Activated CD8-positive, alpha-beta memory T cell treated with anti-CD3 and anti-CD28 coated beads, Interleukin-2, amount 50 U/mL, for 24 hours (primary cell): ENCODE data around the gene FBXO44.
"Not testable (repeated sequence)": the region's sequence is repeated elsewhere in the genome, so short reads cannot be mapped to it uniquely, and the experiment has no call there.

ENCODE experiments used
- DNase-seq: peaks from one replicate; pipeline ENCODE4 v3.0.0-alpha.2; 2020; ENCODE audit errors: extremely low read depth

The FBXO44 gene, protein sequence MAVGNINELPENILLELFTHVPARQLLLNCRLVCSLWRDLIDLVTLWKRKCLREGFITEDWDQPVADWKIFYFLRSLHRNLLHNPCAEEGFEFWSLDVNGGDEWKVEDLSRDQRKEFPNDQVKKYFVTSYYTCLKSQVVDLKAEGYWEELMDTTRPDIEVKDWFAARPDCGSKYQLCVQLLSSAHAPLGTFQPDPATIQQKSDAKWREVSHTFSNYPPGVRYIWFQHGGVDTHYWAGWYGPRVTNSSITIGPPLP

DNA sequence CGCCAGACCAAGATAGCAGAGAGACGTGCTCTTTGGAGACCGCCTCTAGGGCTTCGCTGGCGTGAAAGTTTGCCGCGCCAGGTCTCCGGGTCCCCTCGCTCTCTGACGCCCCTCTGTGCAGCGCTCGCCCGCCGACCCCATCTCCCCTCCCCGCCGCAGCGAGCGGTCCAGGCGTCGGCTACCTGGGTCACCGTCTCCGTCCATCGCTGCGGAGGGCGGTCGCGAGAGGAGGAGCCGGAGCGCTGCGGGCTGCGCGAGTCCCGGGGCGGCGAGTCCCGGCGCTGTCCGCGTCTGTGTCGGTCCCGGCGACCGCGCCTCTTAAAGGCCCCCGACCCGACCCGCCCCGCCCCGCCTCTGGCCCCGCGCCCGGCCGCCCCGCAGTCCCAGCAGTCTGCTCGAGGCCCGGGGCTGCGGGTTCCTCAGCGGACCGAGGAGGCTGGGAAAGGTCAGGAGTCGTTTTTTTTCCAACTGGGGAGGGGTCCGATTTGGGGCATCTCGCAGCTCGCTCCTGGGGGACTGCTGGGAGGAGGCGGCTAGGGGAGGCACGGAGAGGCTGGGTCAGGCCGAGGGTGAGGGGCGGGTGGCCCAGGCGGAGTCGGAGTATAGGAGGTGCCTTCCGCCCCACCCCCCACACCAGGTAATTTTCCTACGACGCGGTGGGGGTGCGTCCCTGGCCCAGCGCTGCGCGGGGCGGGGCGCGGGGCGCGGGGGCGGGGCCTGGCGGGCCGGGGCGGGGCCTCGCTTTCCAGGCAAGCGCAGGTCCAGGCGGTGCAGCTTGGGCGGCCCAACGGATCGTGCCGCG lies at the start of gene FBXO44, which contains the start of gene FBXO2:
Gene FBXO44 (plus strand): TSS at position 741 of the 802 bp plus-strand sequence. CDS start 959 bp downstream, outside the sequence.
Gene FBXO2 (minus strand): TSS at position 293 of the 802 bp plus-strand sequence. CDS start 89 bp downstream, at position 204.
- no peak for DNase-seq

DNA sequence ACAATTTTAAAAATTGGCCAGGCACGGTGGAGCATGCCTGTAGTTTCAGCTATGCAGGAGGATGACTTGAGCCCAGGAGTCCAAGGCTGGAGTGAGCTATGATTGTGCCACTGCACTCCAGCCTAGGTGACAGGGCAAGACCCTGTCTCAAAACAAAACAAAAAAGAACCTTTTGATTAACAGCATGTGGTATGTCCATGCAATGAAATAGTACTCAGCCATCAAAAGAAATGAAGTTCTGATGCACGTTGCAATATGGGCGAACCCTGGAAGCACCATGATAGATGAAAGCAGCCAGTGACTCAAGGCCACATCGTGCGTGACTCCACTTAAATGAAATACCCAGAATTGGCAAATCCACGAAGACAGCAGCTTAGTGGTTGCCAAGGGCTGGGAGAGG lies 47.9 kb upstream of the FBXO44 start:
- DNase-seq: no peak

DNA sequence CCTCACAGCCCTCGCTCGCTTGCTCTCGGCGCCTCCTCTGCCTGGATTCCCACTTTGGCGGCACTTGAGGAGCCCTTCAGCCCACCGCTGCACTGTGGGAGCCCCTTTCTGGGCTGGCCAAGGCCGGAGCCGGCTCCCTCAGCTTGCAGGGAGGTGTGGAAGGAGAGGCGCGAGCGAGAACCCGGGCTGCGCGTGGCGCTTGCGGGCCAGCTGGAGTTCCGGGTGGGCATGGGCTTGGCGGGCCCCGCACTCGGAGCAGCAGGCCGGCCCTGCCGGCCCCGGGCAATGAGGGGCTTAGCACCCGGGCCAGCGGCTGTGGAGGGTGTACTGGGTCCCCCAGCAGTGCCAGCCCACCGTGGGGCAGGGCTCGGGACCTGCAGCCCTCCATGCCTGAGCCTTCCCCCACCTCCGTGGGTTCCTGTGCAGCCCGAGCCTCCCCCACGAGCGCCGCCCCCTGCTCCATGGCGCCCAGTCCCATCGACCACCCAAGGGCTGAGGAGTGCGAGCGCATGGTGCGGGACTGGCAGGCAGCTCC lies 46.0 kb upstream of the FBXO44 start:
- DNase-seq: not testable (repeated sequence)

DNA sequence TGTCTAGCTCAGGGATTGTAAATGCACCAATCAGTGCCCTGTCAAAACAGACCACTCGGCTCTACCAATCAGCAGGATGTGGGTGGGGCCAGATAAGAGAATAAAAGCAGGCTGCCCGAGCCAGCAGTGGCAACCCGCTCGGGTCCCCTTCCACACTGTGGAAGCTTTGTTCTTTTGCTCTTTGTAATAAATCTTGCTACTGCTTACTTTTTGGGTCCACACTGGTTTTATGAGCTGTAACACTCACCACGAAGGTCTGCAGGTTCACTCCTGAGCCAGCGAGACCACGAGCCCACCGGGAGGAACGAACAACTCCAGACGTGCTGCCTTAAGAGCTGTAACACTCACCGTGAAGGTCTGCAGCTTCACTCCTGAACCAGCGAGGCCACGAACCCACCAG lies 45.3 kb upstream of the FBXO44 start:
- DNase-seq: not testable (repeated sequence)

DNA sequence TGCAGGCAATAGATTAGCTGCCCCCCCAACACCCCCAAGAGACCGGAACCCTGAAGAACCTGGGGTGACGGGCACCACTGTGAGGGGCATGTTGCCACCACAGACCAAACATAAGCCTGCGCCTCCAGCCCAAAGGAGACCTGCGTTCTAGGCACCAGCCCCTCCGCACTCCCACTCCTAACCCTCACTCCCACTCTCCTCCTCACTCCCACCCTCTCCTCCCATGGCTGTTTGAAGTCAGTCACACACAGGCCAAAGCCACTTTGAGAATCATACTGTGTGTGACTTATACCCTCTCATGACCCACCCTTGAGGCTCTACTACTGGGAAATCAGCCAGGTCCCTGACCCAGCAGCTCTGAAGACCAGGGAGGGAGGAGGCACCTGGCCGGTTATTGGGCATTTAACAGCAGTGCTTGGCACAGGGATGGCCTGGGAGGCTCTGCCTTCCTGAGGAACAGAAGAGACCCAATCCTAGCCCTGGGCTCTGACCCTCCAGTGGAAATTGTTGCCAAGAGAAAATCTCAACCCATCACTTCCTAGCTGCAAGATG lies 44.0 kb upstream of the FBXO44 start:
- no peak for DNase-seq

DNA sequence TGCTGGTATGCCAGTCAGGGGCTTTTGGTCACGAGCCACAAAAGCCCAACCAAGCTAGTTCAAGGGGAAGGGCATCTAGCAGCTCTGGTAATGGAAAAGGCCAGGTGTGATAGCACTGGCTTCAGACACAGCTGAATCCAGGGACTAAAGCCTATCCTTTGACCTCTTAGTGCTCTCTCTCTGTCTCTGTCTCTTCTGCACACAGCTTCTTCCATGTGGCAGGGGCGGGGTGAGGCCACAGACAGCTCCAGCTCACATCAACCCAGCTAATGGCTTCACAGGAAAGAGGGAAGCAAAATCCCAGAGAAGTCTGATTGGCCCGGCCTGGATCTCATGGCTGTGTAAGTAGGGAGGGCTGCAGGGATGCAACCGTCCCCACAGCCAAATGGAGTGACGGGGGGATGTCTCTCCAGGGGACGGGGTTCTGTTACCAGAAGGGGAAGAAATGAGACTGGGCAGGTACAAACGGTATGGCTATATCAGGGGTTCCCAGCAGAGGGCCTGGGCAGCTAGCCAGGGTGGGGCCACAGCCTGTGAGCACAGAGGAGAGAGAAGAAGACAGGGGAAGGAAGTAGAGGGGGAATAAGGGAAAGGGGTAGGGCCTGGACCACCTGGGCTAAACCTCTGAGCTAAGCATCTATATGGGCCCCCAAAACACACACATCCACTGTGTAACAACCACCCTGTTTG lies 42.9 kb upstream of the FBXO44 start:
- no peak for DNase-seq

DNA sequence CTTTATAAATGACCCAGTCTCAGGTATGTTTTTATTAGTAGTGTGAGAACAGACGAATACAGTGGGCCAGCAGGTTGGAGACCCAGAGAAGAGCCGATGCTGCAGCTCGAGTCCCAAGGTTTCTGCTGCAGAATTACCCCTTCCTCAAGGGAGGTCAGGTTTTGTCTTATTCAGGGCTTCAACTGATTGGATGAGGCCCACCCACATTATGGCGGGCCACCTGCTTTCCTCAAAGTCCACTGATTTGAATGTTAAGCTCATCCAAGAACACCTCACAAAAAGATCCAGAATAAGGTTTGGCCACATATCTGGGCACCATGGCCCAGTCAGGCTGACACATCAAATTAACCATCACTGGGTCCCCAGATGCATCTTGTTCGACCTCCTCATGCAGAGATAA lies 41.3 kb upstream of the FBXO44 start:
- no peak for DNase-seq

DNA sequence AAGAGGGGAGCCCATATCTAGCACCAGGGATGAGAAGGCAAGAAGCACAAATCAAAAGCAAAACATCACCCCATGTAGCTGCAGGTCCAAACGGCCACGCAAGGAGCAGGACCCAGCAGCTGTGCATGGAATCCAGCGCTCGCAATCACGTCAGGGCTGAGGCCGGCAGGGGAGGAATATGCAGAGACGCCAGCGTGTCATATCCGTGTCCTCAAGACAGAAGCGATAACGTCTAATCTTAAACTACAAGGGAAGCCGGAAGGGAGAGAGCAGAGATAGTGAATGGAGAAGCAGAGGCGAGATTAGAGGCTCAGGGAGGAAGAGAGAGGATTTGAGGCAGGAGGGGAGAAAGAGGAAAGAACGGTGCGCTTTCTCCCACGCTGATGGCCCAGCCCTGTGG lies 39.6 kb upstream of the FBXO44 start:
- no peak for DNase-seq

DNA sequence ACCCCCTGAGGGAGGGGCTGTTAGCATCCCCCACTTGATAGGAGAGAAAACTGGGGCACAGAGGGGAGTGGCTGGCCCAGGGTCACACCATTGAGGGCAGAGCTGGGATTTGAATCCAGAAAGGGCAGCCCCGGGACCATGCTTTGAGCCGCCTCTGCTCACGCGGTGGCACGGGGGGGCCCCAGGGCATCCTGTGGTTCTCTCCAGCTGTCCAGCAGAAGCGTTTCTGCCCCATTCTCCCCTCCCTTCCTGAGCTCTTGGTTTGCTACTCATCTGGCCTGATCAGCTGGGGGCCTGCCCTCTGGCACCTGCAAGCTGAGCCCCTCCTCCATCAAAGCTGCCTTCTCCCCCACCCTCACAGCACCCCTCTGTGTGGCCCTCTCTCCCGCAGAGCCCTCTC lies 37.9 kb upstream of the FBXO44 start:
- DNase-seq: no peak

DNA sequence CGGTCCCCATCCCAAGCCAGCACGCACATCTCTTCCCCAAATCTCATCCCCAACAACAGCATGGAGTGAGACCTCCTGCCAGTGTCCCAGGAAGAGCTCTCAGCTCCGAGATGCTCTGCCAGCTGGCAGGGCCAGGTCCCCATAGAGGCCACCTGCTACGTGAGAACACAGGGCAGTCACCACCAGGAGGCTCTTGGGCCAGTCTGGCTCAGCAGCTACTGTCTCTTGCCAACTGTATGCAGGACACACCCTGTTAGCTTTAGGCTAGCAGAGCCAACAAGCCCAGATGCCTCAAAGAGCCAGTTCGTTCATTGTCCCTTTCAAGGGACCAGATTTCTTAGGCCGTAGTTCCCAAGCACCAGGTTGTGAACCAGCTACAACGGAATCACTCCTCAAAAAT lies 37.4 kb upstream of the FBXO44 start:
- no peak for DNase-seq

DNA sequence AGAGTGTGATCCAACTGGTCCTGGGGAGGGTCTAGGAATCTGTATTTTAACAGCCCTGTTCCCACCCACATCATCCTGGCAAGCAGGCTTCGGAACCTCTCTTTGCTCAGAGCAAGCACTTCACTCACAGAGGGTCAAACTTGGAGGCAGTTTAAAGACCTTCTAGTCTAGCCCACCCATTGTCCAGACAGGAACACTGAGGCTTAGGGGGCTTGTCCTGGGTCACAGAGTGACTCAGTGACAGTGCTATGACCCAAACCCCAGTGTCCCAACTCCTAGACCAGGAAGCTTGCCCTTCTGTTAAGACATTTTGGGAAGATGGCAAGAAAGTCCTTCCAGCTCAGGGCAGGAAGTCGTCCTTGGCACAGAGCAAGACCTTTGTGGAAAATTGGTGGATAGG lies 36.9 kb upstream of the FBXO44 start:
- no peak for DNase-seq

DNA sequence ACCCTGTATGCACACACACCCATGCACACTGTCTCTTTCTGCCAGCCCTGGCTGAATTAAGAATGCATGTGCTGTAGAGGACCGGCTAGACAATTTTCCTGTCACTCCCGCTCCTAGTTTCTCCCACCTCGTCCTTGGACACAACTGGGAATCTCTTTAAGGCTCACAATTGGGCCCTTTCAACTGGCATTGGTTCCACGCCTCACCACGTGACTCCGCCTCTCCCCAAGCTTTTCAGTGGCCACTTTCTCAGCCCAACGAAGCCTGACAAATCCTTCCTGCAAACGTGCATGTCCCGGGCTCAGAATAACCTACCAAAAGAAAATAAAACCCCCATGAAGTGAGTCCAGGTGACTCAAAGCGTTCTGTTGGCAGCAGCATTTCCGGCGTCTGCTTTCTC lies 34.3 kb upstream of the FBXO44 start:
- DNase-seq: no peak

DNA sequence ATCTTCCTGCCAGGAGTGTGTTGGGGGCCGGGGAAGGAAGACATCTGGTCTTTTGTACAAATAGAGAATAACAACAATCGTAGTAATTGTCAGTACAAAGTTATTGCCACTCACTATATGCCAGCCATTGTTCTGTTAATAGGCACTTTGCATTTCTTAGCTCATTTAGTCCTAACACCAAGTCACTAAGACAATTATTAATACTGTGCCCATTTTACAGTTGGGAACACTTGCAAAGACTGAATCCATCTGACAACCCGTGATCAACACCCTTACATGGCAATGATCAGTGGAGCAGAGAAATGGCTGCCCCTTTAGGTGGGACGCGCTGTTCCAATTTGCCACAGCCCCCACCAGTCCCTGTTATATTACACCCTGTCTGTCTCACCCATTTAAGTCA lies 33.8 kb upstream of the FBXO44 start:
- DNase-seq: no peak

DNA sequence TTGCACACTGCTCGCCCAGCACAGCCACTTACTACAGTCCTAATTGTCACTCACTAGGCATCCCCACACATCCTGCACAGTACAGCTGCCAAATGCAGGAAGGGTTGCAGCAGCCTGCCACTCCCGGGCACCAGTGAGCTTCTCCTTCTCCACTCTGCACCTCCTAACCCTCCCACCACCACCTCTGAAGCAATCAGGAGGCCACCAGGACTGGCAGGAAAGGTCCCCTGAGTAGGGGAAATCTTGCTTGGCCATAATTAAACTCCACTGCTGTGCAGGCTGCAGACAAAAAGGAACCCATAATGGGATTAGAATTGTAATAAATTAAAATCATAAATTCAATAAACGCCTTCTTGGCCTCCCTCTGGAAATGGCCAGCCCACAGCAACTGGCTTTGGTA lies 32.3 kb upstream of the FBXO44 start:
- no peak for DNase-seq

DNA sequence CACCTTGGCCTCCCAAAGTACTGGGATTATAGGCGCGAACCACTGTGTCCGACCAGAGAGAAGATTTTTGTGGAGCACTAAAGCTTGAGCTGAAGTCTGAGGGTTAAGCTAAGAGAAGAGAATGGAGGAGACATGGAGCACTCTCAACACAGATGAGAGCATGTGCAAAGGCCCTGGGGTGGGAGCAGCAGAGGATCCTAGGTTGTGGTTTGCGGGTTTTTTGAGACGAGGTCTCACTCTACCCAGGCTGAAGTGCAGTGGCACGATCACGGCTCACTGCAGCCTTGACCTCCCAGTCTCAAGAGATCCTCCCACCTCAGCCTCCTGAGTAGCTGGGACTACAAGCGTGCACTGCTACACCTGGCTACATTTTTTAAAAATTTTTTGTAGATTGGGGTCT lies 31.0 kb upstream of the FBXO44 start:
- DNase-seq: no peak

DNA sequence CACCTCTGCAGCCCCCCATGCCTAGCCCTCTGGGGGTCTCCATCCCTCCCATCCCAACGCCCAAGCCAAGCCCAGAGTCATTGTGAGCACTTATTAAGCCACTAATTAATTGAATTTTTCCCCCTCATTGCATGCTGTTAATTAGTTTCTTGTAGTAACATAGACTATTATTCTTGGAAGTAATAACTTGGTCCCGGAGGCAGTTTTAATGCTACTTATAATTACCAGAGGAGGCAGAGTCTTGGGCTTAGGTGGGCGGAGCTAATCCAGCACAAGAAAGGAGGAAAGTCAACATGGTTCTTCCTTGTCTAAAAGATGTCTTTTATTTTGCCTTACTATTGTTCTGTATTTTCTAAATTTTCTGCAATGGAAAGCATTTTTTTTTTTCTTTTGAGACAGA lies 28.1 kb upstream of the FBXO44 start:
- DNase-seq: no peak

DNA sequence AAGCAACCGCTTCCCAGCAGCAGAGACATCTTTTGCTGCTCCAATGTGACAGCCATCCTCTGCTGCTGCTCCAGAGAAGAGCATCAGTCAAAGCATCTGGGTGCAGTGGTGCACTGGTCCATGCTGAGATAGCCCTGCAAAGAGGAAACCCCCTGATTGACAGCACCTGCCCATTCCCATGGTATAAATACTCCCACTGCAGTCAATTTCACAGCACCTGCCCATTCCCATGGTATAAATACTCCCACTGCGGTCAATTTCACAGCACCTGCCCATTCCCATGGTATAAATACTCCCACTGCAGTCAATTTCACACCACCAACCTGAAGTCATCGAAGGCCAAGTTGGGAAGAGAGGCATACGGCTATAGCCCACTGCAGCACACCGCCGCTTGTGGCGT lies 25.9 kb upstream of the FBXO44 start:
- DNase-seq: no peak

DNA sequence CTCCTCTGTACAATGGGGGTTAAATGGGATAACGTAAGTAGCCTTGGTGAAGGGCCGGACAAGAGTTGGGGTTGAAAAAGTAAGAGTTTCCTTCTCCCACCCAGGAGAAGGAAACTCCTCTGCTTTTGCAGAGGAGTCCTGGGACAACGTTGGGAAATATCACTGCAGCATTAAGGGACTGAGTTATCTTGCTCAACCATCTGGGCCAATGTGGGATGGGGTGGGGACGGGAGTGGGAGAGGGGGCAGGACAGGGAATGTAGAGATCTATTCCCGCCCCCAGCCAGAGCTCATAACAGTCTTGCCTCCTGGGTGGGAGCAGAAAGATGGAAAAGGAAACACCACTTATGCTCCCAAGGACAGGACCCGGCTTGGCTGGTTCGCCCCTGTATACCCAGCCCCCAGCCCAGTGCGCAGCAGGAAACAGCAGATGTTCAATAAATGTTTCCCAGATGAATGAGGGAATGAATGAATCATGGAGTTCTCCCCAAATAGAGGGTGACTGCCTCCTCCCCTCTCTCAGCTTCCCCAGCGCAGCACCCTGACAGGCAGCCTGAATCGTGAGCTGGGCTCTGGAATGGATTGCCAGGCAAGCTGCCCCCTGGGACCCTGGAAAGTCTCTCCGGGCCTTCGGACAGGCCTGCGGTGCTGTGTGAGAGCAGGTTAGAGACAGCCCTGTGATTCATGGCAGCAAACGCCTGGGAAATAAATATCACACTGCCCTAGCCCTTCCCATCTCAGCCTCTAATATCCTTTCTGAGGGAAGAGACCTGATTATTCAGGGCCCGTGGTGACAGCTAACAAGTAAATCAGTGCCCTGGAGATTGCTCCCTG lies 25.3 kb upstream of the FBXO44 start:
- no peak for DNase-seq

DNA sequence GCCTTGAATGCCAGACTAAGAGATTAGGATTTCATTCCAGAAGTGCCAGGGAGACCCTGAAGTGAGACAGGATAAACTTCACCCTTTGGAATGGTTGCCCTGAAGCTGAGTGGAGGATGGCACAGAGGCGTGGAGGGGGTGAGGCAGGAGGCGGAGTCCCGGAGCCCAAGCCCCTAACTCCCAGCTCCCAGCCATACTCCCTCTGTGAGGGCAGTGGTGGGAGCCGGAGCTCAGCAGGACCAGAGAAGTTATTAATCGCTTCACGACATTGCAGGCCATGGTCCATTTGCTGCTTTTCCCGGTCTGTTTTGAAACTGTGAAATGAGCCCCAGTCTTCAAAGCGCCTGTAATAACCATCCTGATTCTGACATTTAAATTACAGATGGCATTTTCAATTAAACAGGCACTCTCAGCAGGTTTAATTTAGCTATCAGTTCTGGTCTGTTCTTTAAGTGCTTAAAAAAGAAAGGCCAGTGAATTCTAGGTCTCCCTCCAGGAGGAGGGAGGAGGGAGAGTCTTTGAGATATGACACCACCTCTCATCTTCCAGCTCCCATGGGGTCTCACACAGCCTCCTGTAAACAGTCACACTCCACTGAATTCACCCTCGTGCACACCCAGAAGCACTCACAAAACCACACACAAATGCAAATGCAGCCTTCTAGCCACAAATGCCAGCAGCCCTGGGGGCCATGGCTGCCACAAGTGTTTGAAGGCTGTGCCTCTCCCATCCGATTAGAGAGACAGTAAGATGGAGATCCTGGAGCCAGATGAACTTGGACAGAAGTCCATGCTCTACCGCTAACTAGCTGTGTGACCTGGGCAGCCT lies 20.1 kb upstream of the FBXO44 start:
- no peak for DNase-seq

DNA sequence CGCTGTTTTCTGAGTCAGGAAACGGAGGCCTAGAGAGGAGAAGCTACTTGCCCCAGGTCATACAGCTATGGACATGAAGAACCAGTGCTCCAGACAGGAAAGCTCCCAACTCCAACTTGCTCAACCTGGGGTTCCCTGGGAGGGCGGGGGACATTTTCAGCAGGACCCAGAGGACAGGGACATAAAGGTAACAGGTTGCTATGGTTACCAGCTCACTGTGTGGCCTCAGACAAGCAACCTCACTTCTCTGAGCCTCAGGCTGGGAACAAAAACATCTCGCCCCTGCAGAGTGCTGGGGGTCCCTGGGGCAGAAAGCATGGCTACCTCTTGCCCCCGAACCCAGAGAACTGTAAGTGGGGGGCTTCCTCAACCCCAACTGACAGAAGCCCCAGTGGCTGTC lies 16.6 kb upstream of the FBXO44 start:
- DNase-seq: no peak
